CD14-positive monocyte (primary cell): ENCODE results near the gene KRT85. TPM values are rescaled to one million over a fixed set of nuclear protein-coding genes. Genes with fewer than 3 reads are reported as not detected.

Experiments used
- DNase-seq, 3 donors: peaks; one replicate each; pipeline ENCODE4 v3.0.0-alpha.2; 2011 to 2022
- H2AFZ ChIP-seq: 2 replicates; pipeline ENCODE4 v1.6.0; 2012; ENCODE audit warnings: mild to moderate bottlenecking, low read depth, low read length, inconsistent platforms; ENCODE audit not compliant: insufficient read depth, poor library complexity, severe bottlenecking
- H3K27ac ChIP-seq, 2 donors: 1 replicate in 1 of 2; 2 replicates in 1 of 2; pipeline ENCODE4 v1.5.1; 2012 to 2013; ENCODE audit warnings: low read length in 2 of 2, control low read depth in 1 of 2, inconsistent platforms in 1 of 2, low read depth in 1 of 2, mild to moderate bottlenecking in 1 of 2
- H3K27me3 ChIP-seq, 2 donors: one replicate each; pipeline versions ENCODE4 v1.6.0 to v1.6.1; 2011 to 2013; ENCODE audit warnings: low read length in 2 of 2; ENCODE audit not compliant: control insufficient read depth in 2 of 2, insufficient read depth in 2 of 2
- H3K36me3 ChIP-seq, 2 donors: replicated peaks in 1 of 2; 1 replicate in 1 of 2; 2 replicates in 1 of 2; pipeline versions ENCODE4 v1.5.1 to v1.6.1; 2012 to 2013; ENCODE audit warnings: low read length in 2 of 2, control low read depth in 1 of 2, inconsistent platforms in 1 of 2, mild to moderate bottlenecking in 1 of 2; ENCODE audit not compliant: insufficient read depth in 2 of 2, control insufficient read depth in 1 of 2
- H3K4me1 ChIP-seq, 2 donors: 1 replicate in 1 of 2; 2 replicates in 1 of 2; pipeline versions ENCODE4 v1.5.1 to v1.6.1; 2012 to 2013; ENCODE audit warnings: low read length in 2 of 2, control low read depth in 1 of 2, inconsistent platforms in 1 of 2, mild to moderate bottlenecking in 1 of 2, moderate library complexity in 1 of 2; ENCODE audit not compliant: insufficient read depth in 2 of 2, control insufficient read depth in 1 of 2
- H3K4me2 ChIP-seq: replicated peaks from 2 replicates; pipeline ENCODE3; 2012; ENCODE audit warnings: low read length, moderate library complexity, mild to moderate bottlenecking; ENCODE audit not compliant: poor library complexity, severe bottlenecking; ENCODE audit errors: extremely low read depth
- H3K4me3 ChIP-seq, 3 experiments: fragments of 200-600 bp in 1 of 3; sonication (generic) in 1 of 3; replicated peaks in 1 of 3; 1 replicate in 2 of 3; 2 replicates in 1 of 3; pipeline ENCODE4 v1.5.1; 2011 to 2013; ENCODE audit warnings: low read length in 3 of 3, mild to moderate bottlenecking in 3 of 3, control low read depth in 2 of 3, low read depth in 2 of 3, inconsistent platforms in 1 of 3, moderate library complexity in 1 of 3
- H3K79me2 ChIP-seq: 2 replicates; pipeline ENCODE4 v1.6.0; 2012; ENCODE audit warnings: mild to moderate bottlenecking, control low read depth, inconsistent platforms, low read length, moderate library complexity; ENCODE audit not compliant: insufficient read depth
- H3K9ac ChIP-seq: 2 replicates; pipeline ENCODE4 v1.6.0; 2017; ENCODE audit warnings: low read length, mild to moderate bottlenecking; ENCODE audit not compliant: insufficient read depth, poor library complexity, severe bottlenecking
- H3K9me3 ChIP-seq, 2 donors: replicated peaks in 1 of 2; 1 replicate in 1 of 2; 2 replicates in 1 of 2; pipeline versions ENCODE4 v1.5.1 to v1.6.1; 2012 to 2013; ENCODE audit warnings: low read length in 2 of 2, control low read depth in 1 of 2; ENCODE audit not compliant: control insufficient read depth in 1 of 2, insufficient read depth in 1 of 2
- H4K20me1 ChIP-seq: 2 replicates; pipeline ENCODE4 v1.6.0; 2012; ENCODE audit warnings: mild to moderate bottlenecking, low read length, control low read depth, moderate library complexity; ENCODE audit not compliant: insufficient read depth
- H3K27ac Mint-ChIP-seq, 7 donors: one replicate each; pipeline ENCODE4 v1.8.0; 2020; ENCODE audit warnings: mild to moderate bottlenecking in 7 of 7, mixed read lengths in 7 of 7, moderate library complexity in 6 of 7, inconsistent platforms in 2 of 7
- H3K27me3 Mint-ChIP-seq, 3 donors: one replicate each; pipeline ENCODE4 v1.8.0; 2021 to 2022; ENCODE audit warnings: low read depth in 3 of 3, mild to moderate bottlenecking in 3 of 3, mixed read lengths in 3 of 3, moderate library complexity in 3 of 3, inconsistent platforms in 1 of 3
- H3K36me3 Mint-ChIP-seq, 2 donors: one replicate each; pipeline ENCODE4 v1.8.0; 2020; ENCODE audit warnings: mixed read lengths in 2 of 2, inconsistent platforms in 1 of 2, mild to moderate bottlenecking in 1 of 2
- H3K4me1 Mint-ChIP-seq: one replicate; pipeline ENCODE4 v1.8.0; 2020; ENCODE audit warnings: mild to moderate bottlenecking, mixed read lengths
- H3K4me3 Mint-ChIP-seq, 2 donors: one replicate each; pipeline ENCODE4 v1.8.0; 2020; ENCODE audit warnings: mild to moderate bottlenecking in 2 of 2, mixed read lengths in 2 of 2, moderate library complexity in 1 of 2
- H3K9me3 Mint-ChIP-seq, 7 donors: one replicate each; pipeline ENCODE4 v1.8.0; 2020 to 2022; ENCODE audit warnings: mixed read lengths in 7 of 7, mild to moderate bottlenecking in 6 of 7, moderate library complexity in 6 of 7, inconsistent platforms in 2 of 7
- CTCF ChIP-seq: fragments of 200-600 bp; IDR thresholded peaks from one replicate; pipeline ENCODE4 v1.8.0; 2022; ENCODE audit warnings: antibody characterized with exemption, mild to moderate bottlenecking
- WGBS: methylation state at CpG from one replicate; pipeline ENCODE4 v1.1.5; 2013; ENCODE audit warnings: missing lambda C conversion rate; ENCODE audit not compliant: insufficient coverage; 5-methylcytosine and 5-hydroxymethylcytosine counted together
- intact Hi-C, 2 donors: fragments of 100-400 bp; cut with micrococcal nuclease; formaldehyde crosslinking; loops; one replicate each; pipeline versions ENCODE4 v1.15.0 to v1.15.1; 2023
- polyA plus RNA-seq, 3 donors: library from polyadenylated mRNA; depleted of rRNA in 1 of 3; unstranded in 2 of 3; stranded (reverse) in 1 of 3; fragments of 300-500 nt in 2 of 3; fragments of >200 nt in 1 of 3; fragmentation: Illumina TruSeq in 2 of 3; gene quantifications; 1 replicate in 2 of 3; 2 replicates in 1 of 3; pipeline ENCODE4 v1.2.3, GENCODE V29; 2012 to 2021

Gene KRT85
- polyA plus RNA-seq, 3 donors, result not detected

- H3K36me3 Mint-ChIP-seq, result no peaks in the 10 kb centered on the region
- H3K27ac Mint-ChIP-seq, result no peak overlapping the region
- H3K4me3 Mint-ChIP-seq, result no peak overlapping the region
- intact Hi-C loops, result no loop called here
- Histone ChIP-seq H3K9me3 (no peaks in the 10 kb centered on the region), H3K9ac (no peak overlapping the region), H3K4me1 (no peaks in the 10 kb centered on the region), H3K4me2 (no peak overlapping the region), H4K20me1 (no peaks in the 10 kb centered on the region), H2AFZ (no peak overlapping the region), H3K79me2 (no peaks in the 10 kb centered on the region), H3K27ac (no peak overlapping the region), H3K27me3 (no peaks in the 10 kb centered on the region), H3K36me3 (no peaks in the 10 kb centered on the region), H3K4me3 (no peak overlapping the region)
- 94% methylated on average over 2 of the region's 11 CpGs for WGBS
- no peaks in the 10 kb centered on the region for H3K4me1 Mint-ChIP-seq
- TF ChIP-seq CTCF, result peak; percentile 31
- no peaks in the 10 kb centered on the region for H3K9me3 Mint-ChIP-seq
- no peak for DNase-seq
- H3K27me3 Mint-ChIP-seq, result peaks cover 2 to 7% (median 5%) of the 10 kb centered on the region in 3 donors
Observed at GRCh38 chr12:52390739-52391617, 23.7 kb upstream of the KRT85 start.

DNA sequence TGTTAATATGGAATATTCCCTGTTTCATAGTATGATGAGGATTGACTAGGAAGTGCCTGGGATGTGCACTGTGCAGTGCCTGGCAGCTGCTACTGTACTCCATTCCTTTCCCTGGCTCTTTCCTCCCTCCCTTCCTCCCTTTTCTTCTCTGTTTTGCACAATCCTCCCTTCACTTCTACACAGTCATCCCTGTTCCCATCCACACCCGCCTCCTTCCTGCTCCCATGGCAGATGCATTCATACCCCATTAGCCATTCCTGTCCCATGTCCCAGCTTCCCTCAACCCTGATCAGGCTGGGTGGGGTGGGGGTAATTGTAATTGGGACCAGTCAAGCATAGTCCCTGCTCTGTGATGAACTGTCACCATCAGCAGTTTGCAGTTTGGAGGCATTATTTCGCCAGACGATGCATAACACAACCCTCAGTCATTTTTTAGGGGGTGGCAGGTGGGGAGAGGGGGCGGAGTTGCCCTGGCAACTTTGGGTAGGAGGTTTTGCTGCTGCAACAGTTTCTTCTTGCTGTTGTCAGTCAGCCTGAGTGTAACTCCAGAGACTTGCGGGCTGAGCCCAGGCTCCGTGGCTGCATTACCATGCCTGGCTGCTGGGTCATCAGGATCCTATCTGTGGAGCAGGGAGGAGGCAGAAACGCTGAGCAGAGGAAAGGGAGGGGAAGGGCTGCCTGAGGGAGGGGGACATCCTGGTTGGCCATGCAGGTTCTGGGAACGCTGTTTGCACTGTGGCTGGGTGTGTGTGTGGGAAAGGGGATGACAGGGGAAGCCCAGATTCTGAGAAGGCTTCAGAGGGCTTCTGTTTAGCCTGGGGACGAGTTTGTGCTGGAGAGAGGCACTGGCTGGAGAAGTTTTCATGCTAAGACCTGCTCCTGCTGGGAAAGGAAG is 22.3 kb upstream of the KRT85 start:
- Histone ChIP-seq H3K4me3 (no peak overlapping the region), H4K20me1 (no peaks in the 10 kb centered on the region), H2AFZ (no peak overlapping the region), H3K9me3 (no peaks in the 10 kb centered on the region), H3K27ac (no peak overlapping the region), H3K36me3 (no peaks in the 10 kb centered on the region), H3K27me3 (no peaks in the 10 kb centered on the region), H3K4me1 (no peaks in the 10 kb centered on the region), H3K4me2 (no peak overlapping the region), H3K9ac (no peak overlapping the region), H3K79me2 (no peaks in the 10 kb centered on the region)
- H3K27me3 Mint-ChIP-seq, result peaks cover 2 to 6% (median 5%) of the 10 kb centered on the region in 3 donors
- TF ChIP-seq CTCF, result no peak
- intact Hi-C loops, result no loop called here
- peak overlapping the region in 1 of 7 donors; percentile 23 for H3K27ac Mint-ChIP-seq
- WGBS, result 40% methylated on average over 5 of the region's 9 CpGs
- no peaks in the 10 kb centered on the region for H3K36me3 Mint-ChIP-seq
- no peak overlapping the region for H3K4me3 Mint-ChIP-seq
- no peak for DNase-seq
- H3K4me1 Mint-ChIP-seq, result no peaks in the 10 kb centered on the region
- no peaks in the 10 kb centered on the region for H3K9me3 Mint-ChIP-seq
